Vagina (tissue), 2 donors: ENCODE data around the gene ALDH4A1.

Source experiments
- POLR2A ChIP-seq, 2 donors: fragments of 450-650 bp; IDR thresholded peaks; one replicate each; pipeline ENCODE4 v1.6.1; 2017; ENCODE audit warnings: antibody characterized with exemption in 2 of 2, mild to moderate bottlenecking in 2 of 2, moderate library complexity in 2 of 2
- POLR2AphosphoS5 ChIP-seq, 2 donors: sonication (generic); formaldehyde crosslinking; IDR thresholded peaks; one replicate each; pipeline ENCODE4 v1.9.0; 2017; ENCODE audit warnings: antibody characterized with exemption in 2 of 2, mild to moderate bottlenecking in 2 of 2, low read depth in 1 of 2; ENCODE audit not compliant: insufficient read depth in 1 of 2
- TF ChIP-seq, protein P1 (sequence below), 3 experiments: fragments of 450-650 bp in 2 of 3; fragments of 200-600 bp in 1 of 3; sonication (generic) in 1 of 3; IDR thresholded peaks; one replicate each; pipeline ENCODE4 v1.5.1; 2017 to 2019; ENCODE audit warnings: antibody characterized with exemption in 3 of 3, mild to moderate bottlenecking in 2 of 3, moderate library complexity in 2 of 3

DNA sequence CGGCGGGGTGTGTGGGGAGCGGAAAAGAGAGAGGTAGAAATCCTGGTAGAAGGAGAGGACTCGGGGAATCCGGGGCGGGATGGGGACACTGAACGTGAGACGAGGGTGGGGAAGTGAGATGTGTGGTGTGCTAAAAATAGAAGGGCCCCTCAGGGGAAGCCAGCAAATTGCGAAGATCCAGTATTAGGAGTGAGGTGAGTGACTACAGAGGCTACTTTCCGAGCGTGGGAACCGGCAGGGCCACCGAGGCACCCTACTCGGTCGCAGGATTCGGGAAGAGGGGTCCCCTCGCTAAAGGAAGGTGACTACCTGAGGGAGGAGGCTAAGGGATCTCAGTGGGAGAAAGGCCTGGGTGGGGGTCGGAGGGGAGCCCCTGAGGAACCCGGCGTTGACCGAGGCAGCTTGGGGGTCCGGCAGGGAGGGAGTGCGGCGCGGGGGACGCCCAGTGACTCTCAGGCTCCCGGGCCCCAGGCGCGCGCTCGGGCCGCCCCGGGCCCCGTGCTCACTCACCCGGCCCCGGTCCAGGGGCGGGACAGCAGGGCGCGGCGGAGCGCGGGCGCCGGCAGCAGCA lies 318 bp downstream of the ALDH4A1 start:
- TF ChIP-seq, protein P1, sequence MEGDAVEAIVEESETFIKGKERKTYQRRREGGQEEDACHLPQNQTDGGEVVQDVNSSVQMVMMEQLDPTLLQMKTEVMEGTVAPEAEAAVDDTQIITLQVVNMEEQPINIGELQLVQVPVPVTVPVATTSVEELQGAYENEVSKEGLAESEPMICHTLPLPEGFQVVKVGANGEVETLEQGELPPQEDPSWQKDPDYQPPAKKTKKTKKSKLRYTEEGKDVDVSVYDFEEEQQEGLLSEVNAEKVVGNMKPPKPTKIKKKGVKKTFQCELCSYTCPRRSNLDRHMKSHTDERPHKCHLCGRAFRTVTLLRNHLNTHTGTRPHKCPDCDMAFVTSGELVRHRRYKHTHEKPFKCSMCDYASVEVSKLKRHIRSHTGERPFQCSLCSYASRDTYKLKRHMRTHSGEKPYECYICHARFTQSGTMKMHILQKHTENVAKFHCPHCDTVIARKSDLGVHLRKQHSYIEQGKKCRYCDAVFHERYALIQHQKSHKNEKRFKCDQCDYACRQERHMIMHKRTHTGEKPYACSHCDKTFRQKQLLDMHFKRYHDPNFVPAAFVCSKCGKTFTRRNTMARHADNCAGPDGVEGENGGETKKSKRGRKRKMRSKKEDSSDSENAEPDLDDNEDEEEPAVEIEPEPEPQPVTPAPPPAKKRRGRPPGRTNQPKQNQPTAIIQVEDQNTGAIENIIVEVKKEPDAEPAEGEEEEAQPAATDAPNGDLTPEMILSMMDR (IDR thresholded peaks at IDR 0.05), result no peak
- TF ChIP-seq POLR2A (IDR thresholded peaks at IDR 0.05) (no peak), POLR2AphosphoS5 (IDR thresholded peaks at IDR 0.05; ENCODE audit: insufficient read depth in 1 of 2, low read depth in 1 of 2) (no peak)
